ENCODE results near the gene ZNF566. TPM values are rescaled to one million over a fixed set of nuclear protein-coding genes. Genes with fewer than 3 reads are reported as not detected.
A peak's percentile ranks its signal among the peaks of the same experiment; 100 is the strongest.

ZNF566 gene
- total and polyA plus RNA-seq, 3 donors from 2014 or later, result 7.5 to 15.0 (median 12.1) TPM

DNA sequence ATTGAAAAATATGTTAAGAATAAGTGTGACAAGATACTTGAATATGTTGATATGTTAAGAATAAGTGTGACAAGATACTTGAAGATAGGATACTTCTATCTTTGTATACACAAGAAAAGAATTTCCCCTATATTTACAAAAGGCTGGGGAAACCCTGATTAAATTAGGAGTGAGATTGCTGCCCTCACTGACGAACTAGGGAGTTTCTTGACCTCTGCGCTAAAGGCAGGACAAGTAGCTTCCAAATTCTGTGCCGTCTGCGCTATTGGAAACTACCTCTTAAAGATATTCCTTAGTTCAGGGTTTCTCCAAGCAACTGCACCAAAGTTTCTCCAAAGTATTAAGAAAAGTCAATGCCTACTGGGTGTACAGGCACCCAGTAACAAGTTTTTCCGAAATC lies 38.0 kb upstream of the ZNF566 start:
- Histone ChIP-seq H3K36me3 (ENCODE audit: low read depth, missing control alignments) (no peaks in the 10 kb centered on the region), H3K4me1 (peaks cover 10% of the 10 kb centered on the region), H3K4me3 (peak overlapping the region; percentile 66 to 68), H3K9me3 (no peaks in the 10 kb centered on the region), H3K27me3 (no peaks in the 10 kb centered on the region), H3K27ac (no peak overlapping the region)
- intact Hi-C loops (cut with DNase I; ENCODE audit: low total_unique reads), result no loop called here
- 6 to 10% methylated on average over 5 of the region's 5 CpGs for WGBS, 2 donors
- no peak for DNase-seq
- TF ChIP-seq, protein P1, sequence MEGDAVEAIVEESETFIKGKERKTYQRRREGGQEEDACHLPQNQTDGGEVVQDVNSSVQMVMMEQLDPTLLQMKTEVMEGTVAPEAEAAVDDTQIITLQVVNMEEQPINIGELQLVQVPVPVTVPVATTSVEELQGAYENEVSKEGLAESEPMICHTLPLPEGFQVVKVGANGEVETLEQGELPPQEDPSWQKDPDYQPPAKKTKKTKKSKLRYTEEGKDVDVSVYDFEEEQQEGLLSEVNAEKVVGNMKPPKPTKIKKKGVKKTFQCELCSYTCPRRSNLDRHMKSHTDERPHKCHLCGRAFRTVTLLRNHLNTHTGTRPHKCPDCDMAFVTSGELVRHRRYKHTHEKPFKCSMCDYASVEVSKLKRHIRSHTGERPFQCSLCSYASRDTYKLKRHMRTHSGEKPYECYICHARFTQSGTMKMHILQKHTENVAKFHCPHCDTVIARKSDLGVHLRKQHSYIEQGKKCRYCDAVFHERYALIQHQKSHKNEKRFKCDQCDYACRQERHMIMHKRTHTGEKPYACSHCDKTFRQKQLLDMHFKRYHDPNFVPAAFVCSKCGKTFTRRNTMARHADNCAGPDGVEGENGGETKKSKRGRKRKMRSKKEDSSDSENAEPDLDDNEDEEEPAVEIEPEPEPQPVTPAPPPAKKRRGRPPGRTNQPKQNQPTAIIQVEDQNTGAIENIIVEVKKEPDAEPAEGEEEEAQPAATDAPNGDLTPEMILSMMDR (IDR thresholded peaks at IDR 0.05), result no peak
- no peak for TF ChIP-seq POLR2A (IDR thresholded peaks at IDR 0.05)

DNA sequence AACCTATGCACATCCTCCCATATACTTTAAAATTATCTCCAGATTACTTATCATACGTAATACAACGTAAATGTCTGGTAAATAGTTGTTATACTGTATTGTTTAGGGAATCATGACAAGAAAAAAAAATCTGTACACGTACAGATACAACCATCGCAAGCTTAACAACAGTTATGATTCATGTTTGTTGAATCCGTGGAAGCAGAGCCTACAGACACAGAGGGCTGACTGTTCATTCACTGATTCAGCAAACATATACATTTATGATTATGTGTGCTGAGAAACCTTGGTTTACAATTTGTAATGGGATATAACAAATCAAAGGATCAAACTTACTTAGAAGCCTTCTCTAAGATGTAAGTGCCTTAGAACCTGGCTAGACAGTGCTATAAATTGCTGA lies 37.2 kb upstream of the ZNF566 start:
- Histone ChIP-seq H3K4me3 (no peak overlapping the region), H3K27ac (no peak overlapping the region), H3K9me3 (no peaks in the 10 kb centered on the region), H3K4me1 (peaks cover 10% of the 10 kb centered on the region), H3K27me3 (no peaks in the 10 kb centered on the region), H3K36me3 (ENCODE audit: low read depth, missing control alignments) (no peaks in the 10 kb centered on the region)
- no peak for DNase-seq
- WGBS, 2 donors, result 76 to 78% methylated on average over 5 of the region's 5 CpGs
- intact Hi-C loops (cut with DNase I; ENCODE audit: low total_unique reads), result no loop called here
- TF ChIP-seq, protein P1 (IDR thresholded peaks at IDR 0.05), result no peak
- no peak for TF ChIP-seq POLR2A (IDR thresholded peaks at IDR 0.05)

DNA sequence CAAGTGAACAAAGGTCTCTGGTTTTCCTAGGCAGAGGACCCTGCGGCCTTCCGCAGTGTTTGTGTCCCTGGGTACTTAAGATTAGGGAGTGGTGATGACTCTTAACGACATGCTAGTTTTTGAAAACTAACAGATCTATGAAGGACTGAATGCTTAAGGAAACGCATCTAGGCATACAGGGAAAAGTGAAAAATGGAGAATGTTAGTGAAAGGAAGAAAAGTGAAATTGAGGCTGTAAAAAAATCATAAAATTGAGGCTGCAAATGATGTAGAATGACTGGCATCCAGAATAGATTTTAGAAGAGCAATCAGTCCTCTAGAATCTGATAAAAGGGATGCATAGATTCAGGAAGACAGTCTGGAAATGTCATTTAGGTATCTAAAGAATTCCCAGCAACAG lies 35.3 kb upstream of the ZNF566 start:
- intact Hi-C loops (cut with DNase I; ENCODE audit: low total_unique reads), result no loop called here
- no peak overlapping the region for H3K27ac ChIP-seq
- TF ChIP-seq POLR2A (IDR thresholded peaks at IDR 0.05), result no peak
- TF ChIP-seq, protein P1 (IDR thresholded peaks at IDR 0.05), result no peak
- H3K9me3 ChIP-seq, result no peaks in the 10 kb centered on the region
- 94 to 98% methylated on average over 4 of the region's 4 CpGs for WGBS, 2 donors
- no peak overlapping the region for H3K4me3 ChIP-seq
- DNase-seq, result no peak
- no peaks in the 10 kb centered on the region for H3K36me3 ChIP-seq (ENCODE audit: low read depth, missing control alignments)
- peaks cover 10% of the 10 kb centered on the region for H3K4me1 ChIP-seq
- H3K27me3 ChIP-seq, result no peaks in the 10 kb centered on the region

DNA sequence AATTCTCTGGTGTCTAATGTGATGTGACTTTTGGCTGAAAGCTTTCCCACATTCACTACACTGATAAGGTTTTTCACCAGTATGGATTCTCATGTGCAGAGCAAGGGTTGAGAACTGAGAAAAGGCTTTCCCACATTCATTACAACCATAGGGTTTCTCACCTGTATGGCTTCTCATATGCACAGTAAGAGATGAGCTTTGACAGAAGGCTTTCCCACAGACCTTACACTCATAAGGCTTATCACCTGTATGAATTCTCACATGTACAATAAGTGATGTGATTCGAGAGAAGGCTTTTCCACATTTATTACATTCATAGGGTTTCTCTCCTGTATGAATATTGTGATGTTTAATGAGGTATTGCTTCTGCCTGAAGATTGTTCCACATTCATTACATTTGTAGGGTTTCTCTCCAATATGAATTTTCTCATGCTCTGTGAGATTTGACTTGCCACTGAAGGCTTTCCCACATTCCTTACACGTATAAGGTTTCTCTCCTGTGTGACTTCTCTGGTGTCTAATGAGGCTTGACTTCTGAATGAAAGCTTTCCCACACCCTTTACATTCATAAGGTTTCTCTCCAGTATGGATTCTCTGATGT lies 24.8 kb upstream of the ZNF566 start:
- H3K36me3 ChIP-seq (ENCODE audit: low read depth, missing control alignments), result no peaks in the 10 kb centered on the region
- no peak for TF ChIP-seq POLR2A (IDR thresholded peaks at IDR 0.05)
- TF ChIP-seq, protein P1 (IDR thresholded peaks at IDR 0.05), result no peak
- no peaks in the 10 kb centered on the region for H3K27me3 ChIP-seq
- H3K9me3 ChIP-seq, result no peaks in the 10 kb centered on the region
- WGBS, 2 donors, result 92 to 100% methylated on average over 2 of the region's 2 CpGs
- H3K27ac ChIP-seq, result no peak overlapping the region
- no peak overlapping the region for H3K4me3 ChIP-seq
- intact Hi-C loops (cut with DNase I; ENCODE audit: low total_unique reads), result no loop called here
- no peaks in the 10 kb centered on the region for H3K4me1 ChIP-seq
- no peak for DNase-seq

DNA sequence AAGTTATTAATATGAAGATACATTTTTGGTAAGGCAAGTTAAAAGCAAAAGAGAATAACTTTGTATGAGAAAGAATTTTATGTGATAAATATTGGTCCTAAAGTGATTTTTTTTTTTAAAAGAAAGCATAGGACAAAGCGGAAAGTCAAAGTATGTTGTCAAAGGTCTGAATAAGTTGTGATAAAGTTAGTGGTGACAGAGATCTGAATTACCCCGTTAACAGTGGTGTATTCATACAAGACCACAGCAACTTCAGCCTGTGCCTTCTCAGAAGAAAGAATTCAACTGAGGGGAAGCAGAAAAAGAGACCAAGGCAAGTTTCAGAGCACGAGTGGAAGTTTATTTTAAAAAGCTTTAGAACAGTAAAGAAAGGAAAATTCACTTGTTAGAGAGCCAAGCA lies 19.0 kb upstream of the ZNF566 start:
- Histone ChIP-seq H3K27me3 (no peaks in the 10 kb centered on the region), H3K36me3 (ENCODE audit: low read depth, missing control alignments) (no peaks in the 10 kb centered on the region), H3K4me1 (no peaks in the 10 kb centered on the region), H3K9me3 (no peaks in the 10 kb centered on the region), H3K27ac (no peak overlapping the region), H3K4me3 (no peak overlapping the region)
- intact Hi-C loops (cut with DNase I; ENCODE audit: low total_unique reads), result no loop called here
- DNase-seq, result no peak
- WGBS, 2 donors, result 86 to 93% methylated on average over 3 of the region's 3 CpGs
- TF ChIP-seq, protein P1 (IDR thresholded peaks at IDR 0.05), result no peak
- no peak for TF ChIP-seq POLR2A (IDR thresholded peaks at IDR 0.05)

All from testis (tissue), 3 donors.